Measurements from ENCODE around the gene SEMA5A. TPM values are rescaled to one million over a fixed set of nuclear protein-coding genes. Genes with fewer than 3 reads are reported as not detected.

SEMA5A gene
- total RNA-seq, 4 donors from 2014 or later: 2.4 to 129 (median 10.0) TPM

- Histone ChIP-seq H3K27me3 (no peaks in the 10 kb centered on the region), H3K4me3 (no peak overlapping the region), H3K36me3 (no peaks in the 10 kb centered on the region), H3K9me3 (no peaks in the 10 kb centered on the region), H3K4me1 (no peaks in the 10 kb centered on the region), H3K27ac (no peak overlapping the region)
- DNase-seq: no peak
- no peak for TF ChIP-seq POLR2A (IDR thresholded peaks at IDR 0.05)
- intact Hi-C loops (cut with DNase I; ENCODE audit: low total_unique reads): no loop called here
Observed at GRCh38 chr5:9202636-9203035, 343.2 kb downstream of the SEMA5A start.

- no peak for DNase-seq
- no peak overlapping the region for H3K4me3 ChIP-seq
- H3K27me3 ChIP-seq: no peaks in the 10 kb centered on the region
- no peak overlapping the region for H3K27ac ChIP-seq
- H3K9me3 ChIP-seq: no peaks in the 10 kb centered on the region
- no peak for TF ChIP-seq POLR2A (IDR thresholded peaks at IDR 0.05)
- no peaks in the 10 kb centered on the region for H3K4me1 ChIP-seq
- no peaks in the 10 kb centered on the region for H3K36me3 ChIP-seq
- intact Hi-C loops (cut with DNase I; ENCODE audit: low total_unique reads): no loop called here
Observed at GRCh38 chr5:9201761-9202160, 344.1 kb downstream of the SEMA5A start.

GRCh38 chr5:9201011-9201410 lies 344.9 kb downstream of the SEMA5A start:
- no peak for TF ChIP-seq POLR2A (IDR thresholded peaks at IDR 0.05)
- TF ChIP-seq CTCF (IDR thresholded peaks at IDR 0.05): no peak
- no peak overlapping the region for H3K27ac ChIP-seq
- DNase-seq: no peak
- no peaks in the 10 kb centered on the region for H3K4me1 ChIP-seq
- H3K4me3 ChIP-seq: no peak overlapping the region
- H3K9me3 ChIP-seq: no peaks in the 10 kb centered on the region
- intact Hi-C loops (cut with DNase I; ENCODE audit: low total_unique reads): no loop called here
- no peaks in the 10 kb centered on the region for H3K36me3 ChIP-seq
- no peaks in the 10 kb centered on the region for H3K27me3 ChIP-seq

GRCh38 chr5:9198394-9198793 lies 347.5 kb downstream of the SEMA5A start:
- H3K27ac ChIP-seq: no peak overlapping the region
- no peaks in the 10 kb centered on the region for H3K27me3 ChIP-seq
- H3K4me1 ChIP-seq: no peaks in the 10 kb centered on the region
- H3K9me3 ChIP-seq: no peaks in the 10 kb centered on the region
- no peak for DNase-seq
- H3K36me3 ChIP-seq: no peaks in the 10 kb centered on the region
- H3K4me3 ChIP-seq: no peak overlapping the region
- TF ChIP-seq CTCF (IDR thresholded peaks at IDR 0.05): no peak
- TF ChIP-seq POLR2A (IDR thresholded peaks at IDR 0.05): no peak
- intact Hi-C loops (cut with DNase I; ENCODE audit: low total_unique reads): no loop called here

- DNase-seq: no peak
- Histone ChIP-seq H3K4me1 (no peaks in the 10 kb centered on the region), H3K4me3 (no peak overlapping the region), H3K9me3 (no peaks in the 10 kb centered on the region), H3K36me3 (no peaks in the 10 kb centered on the region), H3K27ac (no peak overlapping the region), H3K27me3 (no peaks in the 10 kb centered on the region)
- no peak for TF ChIP-seq POLR2A (IDR thresholded peaks at IDR 0.05)
- no peak for TF ChIP-seq CTCF (IDR thresholded peaks at IDR 0.05)
- intact Hi-C loops (cut with DNase I; ENCODE audit: low total_unique reads): no loop called here
Observed at GRCh38 chr5:9197881-9198260, 348.0 kb downstream of the SEMA5A start.

- H3K36me3 ChIP-seq: no peaks in the 10 kb centered on the region
- H3K27me3 ChIP-seq: no peaks in the 10 kb centered on the region
- intact Hi-C loops (cut with DNase I; ENCODE audit: low total_unique reads): no loop called here
- TF ChIP-seq CTCF (IDR thresholded peaks at IDR 0.05) (no peak), POLR2A (IDR thresholded peaks at IDR 0.05) (no peak)
- no peak for DNase-seq
- H3K9me3 ChIP-seq: no peaks in the 10 kb centered on the region
- H3K27ac ChIP-seq: no peak overlapping the region
- H3K4me3 ChIP-seq: no peak overlapping the region
- no peaks in the 10 kb centered on the region for H3K4me1 ChIP-seq
Observed at GRCh38 chr5:9196403-9197227, 349.3 kb downstream of the SEMA5A start.

Measured in uterus (tissue), 4 donors.